ENCODE data around the gene AKR1D1. TPM values are rescaled to one million over a fixed set of nuclear protein-coding genes. Genes with fewer than 3 reads are reported as not detected.
"Not testable (repeated sequence)": the region's sequence is repeated elsewhere in the genome, so short reads cannot be mapped to it uniquely, and the experiment has no call there.

AKR1D1 gene
- total and polyA plus RNA-seq, 8 donors = not detected

GRCh38 chr7:138036135-138036534, 40.1 kb upstream of the AKR1D1 start:
- TF ChIP-seq CTCF (IDR thresholded peaks at IDR 0.05) = no peak
- no peak for TF ChIP-seq POLR2A (IDR thresholded peaks at IDR 0.05)
- no peak for TF ChIP-seq POLR2AphosphoS5 (IDR thresholded peaks at IDR 0.05)
- TF ChIP-seq EP300 (IDR thresholded peaks at IDR 0.05) = no peak
- 38 to 63% (median 60%) methylated on average over 2 of the region's 2 CpGs for WGBS, 5 donors

DNA sequence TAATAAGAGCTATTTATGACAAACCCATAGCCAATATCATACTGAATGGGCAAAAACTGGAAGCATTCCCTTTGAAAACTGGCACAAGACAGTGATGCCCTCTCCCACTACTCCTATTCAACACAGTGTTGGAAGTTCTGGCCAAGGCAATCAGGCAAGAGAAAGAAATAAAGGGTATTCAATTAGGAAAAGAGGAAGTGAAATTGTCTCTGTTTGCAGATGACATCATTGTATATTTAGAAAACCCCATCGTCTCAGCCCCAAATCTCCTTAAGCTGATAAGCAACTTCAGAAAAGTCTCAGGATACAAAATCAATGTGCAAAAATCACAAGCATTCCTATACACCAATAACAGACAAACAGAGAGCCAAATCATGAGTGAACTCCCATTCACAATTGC, 36.2 kb upstream of the AKR1D1 start:
- H3K9me3 ChIP-seq; H3K4me1 ChIP-seq; intact Hi-C loops (cut with DNase I; ENCODE audit: low total_unique reads); DNase-seq; H3K4me3 ChIP-seq; H3K27ac ChIP-seq; H3K27me3 ChIP-seq; H3K36me3 ChIP-seq: not testable (repeated sequence)
- 28 to 57% (median 33%) methylated on average over 1 of the region's 1 CpG for WGBS, 5 donors

More at GRCh38 chr7:138036135-138036534, 40.1 kb upstream of the AKR1D1 start:
- intact Hi-C loops (cut with DNase I; ENCODE audit: low total_unique reads) = no loop called here
- no peak overlapping the region for H3K27ac ChIP-seq
- H3K9me3 ChIP-seq = peaks cover 0 to 5% (median 0%) of the 10 kb centered on the region in 4 donors
- no peaks in the 10 kb centered on the region for H3K4me1 ChIP-seq
- H3K27me3 ChIP-seq = no peaks in the 10 kb centered on the region
- H3K4me3 ChIP-seq = no peak overlapping the region
- no peak for DNase-seq
- H3K36me3 ChIP-seq = no peaks in the 10 kb centered on the region

GRCh38 chr7:138044897-138045296, 31.4 kb upstream of the AKR1D1 start:
- intact Hi-C loops (cut with DNase I; ENCODE audit: low total_unique reads) = no loop called here
- Histone ChIP-seq H3K27ac (no peak overlapping the region), H3K4me3 (no peak overlapping the region), H3K4me1 (no peaks in the 10 kb centered on the region), H3K9me3 (no peaks in the 10 kb centered on the region), H3K27me3 (no peaks in the 10 kb centered on the region), H3K36me3 (no peaks in the 10 kb centered on the region)
- TF ChIP-seq CTCF (IDR thresholded peaks at IDR 0.05) (no peak), EP300 (IDR thresholded peaks at IDR 0.05) (no peak), POLR2AphosphoS5 (IDR thresholded peaks at IDR 0.05) (no peak), POLR2A (IDR thresholded peaks at IDR 0.05) (no peak)
- WGBS, 5 donors = 81 to 91% (median 88%) methylated on average over 2 of the region's 2 CpGs
- no peak for DNase-seq

DNA sequence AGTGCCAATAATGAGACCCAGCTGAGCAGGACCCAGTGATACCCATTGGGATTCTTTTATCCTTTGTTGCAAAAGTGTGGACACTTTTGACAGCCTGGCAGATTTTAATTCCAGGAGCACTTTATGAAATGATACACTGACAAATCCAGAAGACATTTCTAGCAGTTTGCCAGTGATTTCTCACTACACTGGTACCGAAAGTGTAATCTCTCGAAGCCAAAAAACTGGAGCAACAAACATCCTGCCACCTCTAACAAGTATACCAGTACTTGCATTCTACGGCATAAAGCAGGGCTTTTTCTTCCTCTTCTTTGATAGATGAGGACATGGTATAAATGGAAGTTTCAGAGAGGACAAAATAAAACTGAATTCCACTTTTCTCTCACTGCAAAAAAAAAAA, 28.4 kb upstream of the AKR1D1 start:
- intact Hi-C loops (cut with DNase I; ENCODE audit: low total_unique reads) = no loop called here
- Histone ChIP-seq H3K4me1 (no peaks in the 10 kb centered on the region), H3K36me3 (no peaks in the 10 kb centered on the region), H3K27me3 (no peaks in the 10 kb centered on the region), H3K4me3 (no peak overlapping the region), H3K27ac (no peak overlapping the region), H3K9me3 (no peaks in the 10 kb centered on the region)
- no peak for DNase-seq
- TF ChIP-seq POLR2A (IDR thresholded peaks at IDR 0.05) (no peak), POLR2AphosphoS5 (IDR thresholded peaks at IDR 0.05) (no peak), EP300 (IDR thresholded peaks at IDR 0.05) (no peak), CTCF (IDR thresholded peaks at IDR 0.05) (no peak)
- 88 to 96% (median 91%) methylated on average over 3 of the region's 3 CpGs for WGBS, 5 donors

DNA sequence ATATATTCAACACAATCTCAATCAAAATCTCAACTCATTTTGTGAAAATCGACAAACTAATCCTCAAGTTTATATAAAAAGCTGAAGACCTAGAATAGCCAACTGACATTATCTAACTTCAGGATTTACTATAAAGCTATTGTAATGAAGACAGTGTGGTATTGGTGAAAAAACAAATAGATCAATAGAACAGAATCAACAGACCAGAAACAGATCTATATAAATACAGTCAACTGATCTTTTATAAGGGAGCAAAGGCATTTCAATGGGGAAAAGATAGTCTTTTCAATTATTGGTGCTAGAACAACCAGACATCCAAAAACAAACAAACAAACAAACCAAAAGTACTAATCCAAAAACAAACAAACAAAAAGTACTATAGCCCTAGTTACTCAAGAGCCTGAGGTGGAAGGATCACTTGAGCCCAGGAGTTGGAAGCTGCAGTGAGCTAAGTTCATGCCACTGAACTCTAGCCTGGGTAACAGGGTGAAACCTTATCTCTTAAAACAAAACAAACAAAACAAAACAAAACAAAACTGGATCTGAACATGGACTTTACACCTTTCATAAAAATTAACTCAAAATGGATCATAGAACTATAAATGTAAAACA, 26.6 kb upstream of the AKR1D1 start:
- intact Hi-C loops (cut with DNase I; ENCODE audit: low total_unique reads) = no loop called here
- no peaks in the 10 kb centered on the region for H3K27me3 ChIP-seq
- H3K4me1 ChIP-seq = no peaks in the 10 kb centered on the region
- no peaks in the 10 kb centered on the region for H3K36me3 ChIP-seq
- no peak overlapping the region for H3K27ac ChIP-seq
- H3K4me3 ChIP-seq = no peak overlapping the region
- TF ChIP-seq POLR2A (IDR thresholded peaks at IDR 0.05) (no peak), POLR2AphosphoS5 (IDR thresholded peaks at IDR 0.05) (no peak), CTCF (IDR thresholded peaks at IDR 0.05) (no peak), EP300 (IDR thresholded peaks at IDR 0.05) (no peak)
- WGBS, 5 donors = 78 to 86% (median 80%) methylated on average over 1 of the region's 1 CpG
- no peaks in the 10 kb centered on the region for H3K9me3 ChIP-seq
- DNase-seq = no peak

GRCh38 chr7:138051712-138052247, 24.5 kb upstream of the AKR1D1 start:
- DNase-seq; H3K4me1 ChIP-seq; H3K9me3 ChIP-seq; intact Hi-C loops (cut with DNase I; ENCODE audit: low total_unique reads); H3K27ac ChIP-seq; H3K36me3 ChIP-seq; H3K27me3 ChIP-seq; H3K4me3 ChIP-seq: not testable (repeated sequence)
- WGBS, 5 donors = 81 to 91% (median 88%) methylated on average over 7 of the region's 7 CpGs

All from stomach (tissue), 9 donors.